MM.1S (cell line): ENCODE results near the gene KIF17.
A peak's percentile ranks its signal among the peaks of the same experiment; 100 is the strongest.

Experiments
- DNase-seq: peaks from one replicate; pipeline ENCODE4 v3.0.0-alpha.2; 2015
- H2AFZ ChIP-seq: fragments of 300-600 bp; sonication (generic); 2 replicates; pipeline ENCODE4 v1.6.0; 2016; ENCODE audit warnings: antibody characterized with exemption, low read length
- H3F3A ChIP-seq: fragments of 300-600 bp; sonication (generic); 2 replicates; pipeline ENCODE4 v1.6.1; 2016; ENCODE audit warnings: mild to moderate bottlenecking, antibody characterized with exemption, low read length, moderate library complexity, mixed read lengths; ENCODE audit not compliant: insufficient read depth
- H3K27ac ChIP-seq: fragments of 300-600 bp; sonication (generic); 2 replicates; pipeline ENCODE4 v1.5.1; 2016; ENCODE audit warnings: mild to moderate bottlenecking, low read length
- H3K27me3 ChIP-seq: fragments of 300-600 bp; sonication (generic); replicated peaks from 2 replicates; pipeline ENCODE4 v1.6.0; 2016; ENCODE audit warnings: low read length; ENCODE audit not compliant: insufficient read depth
- H3K36me3 ChIP-seq: fragments of 300-600 bp; sonication (generic); replicated peaks from 2 replicates; pipeline ENCODE4 v1.6.1; 2016; ENCODE audit warnings: mild to moderate bottlenecking, low read length, mixed read lengths; ENCODE audit not compliant: insufficient read depth
- H3K4me1 ChIP-seq: fragments of 300-600 bp; sonication (generic); 2 replicates; pipeline ENCODE4 v1.6.1; 2016; ENCODE audit warnings: low read length, mixed read lengths
- H3K4me2 ChIP-seq: fragments of 300-600 bp; sonication (generic); 2 replicates; pipeline ENCODE4 v1.6.0; 2016; ENCODE audit warnings: low read depth, low read length
- H3K4me3 ChIP-seq: fragments of 300-600 bp; sonication (generic); 2 replicates; pipeline ENCODE4 v1.5.1; 2016; ENCODE audit warnings: low read length, mixed read lengths
- H3K79me2 ChIP-seq: fragments of 300-600 bp; sonication (generic); 2 replicates; pipeline ENCODE4 v1.6.1; 2016; ENCODE audit warnings: mixed run types, low read length, mixed read lengths
- H3K9ac ChIP-seq: fragments of 300-600 bp; sonication (generic); 2 replicates; pipeline ENCODE4 v1.6.1; 2016; ENCODE audit warnings: low read length, mixed read lengths
- H3K9me2 ChIP-seq: fragments of 300-600 bp; sonication (generic); replicated peaks from 2 replicates; pipeline ENCODE4 v1.6.1; 2016; ENCODE audit warnings: mild to moderate bottlenecking, low read length, mixed read lengths; ENCODE audit not compliant: insufficient read depth
- H3K9me3 ChIP-seq: fragments of 300-600 bp; sonication (generic); replicated peaks from 2 replicates; pipeline ENCODE4 v1.6.1; 2016; ENCODE audit warnings: mild to moderate bottlenecking, low read length, mixed read lengths; ENCODE audit not compliant: insufficient read depth
- H4K20me1 ChIP-seq: fragments of 300-600 bp; sonication (generic); 2 replicates; pipeline ENCODE4 v1.6.1; 2016; ENCODE audit warnings: mild to moderate bottlenecking, low read length, moderate library complexity, mixed read lengths; ENCODE audit not compliant: insufficient read depth
- EZH2 ChIP-seq: fragments of 300-600 bp; sonication (generic); optimal IDR thresholded peaks from 2 replicates; pipeline ENCODE3; 2017; ENCODE audit warnings: low read depth, mild to moderate bottlenecking, antibody characterized with exemption, low read length, mixed read lengths
- EZH2phosphoT487 ChIP-seq: fragments of 300-600 bp; sonication (generic); IDR thresholded peaks from 2 replicates; pipeline ENCODE4 v1.6.1; 2018; ENCODE audit warnings: antibody characterized with exemption, low read length
- TF ChIP-seq, protein P1 (sequence below): fragments of 300-600 bp; sonication (generic); IDR thresholded peaks from 2 replicates; pipeline ENCODE4 v1.5.1; 2016; ENCODE audit warnings: antibody characterized with exemption, low read length, mixed read lengths

KIF17 gene

DNA sequence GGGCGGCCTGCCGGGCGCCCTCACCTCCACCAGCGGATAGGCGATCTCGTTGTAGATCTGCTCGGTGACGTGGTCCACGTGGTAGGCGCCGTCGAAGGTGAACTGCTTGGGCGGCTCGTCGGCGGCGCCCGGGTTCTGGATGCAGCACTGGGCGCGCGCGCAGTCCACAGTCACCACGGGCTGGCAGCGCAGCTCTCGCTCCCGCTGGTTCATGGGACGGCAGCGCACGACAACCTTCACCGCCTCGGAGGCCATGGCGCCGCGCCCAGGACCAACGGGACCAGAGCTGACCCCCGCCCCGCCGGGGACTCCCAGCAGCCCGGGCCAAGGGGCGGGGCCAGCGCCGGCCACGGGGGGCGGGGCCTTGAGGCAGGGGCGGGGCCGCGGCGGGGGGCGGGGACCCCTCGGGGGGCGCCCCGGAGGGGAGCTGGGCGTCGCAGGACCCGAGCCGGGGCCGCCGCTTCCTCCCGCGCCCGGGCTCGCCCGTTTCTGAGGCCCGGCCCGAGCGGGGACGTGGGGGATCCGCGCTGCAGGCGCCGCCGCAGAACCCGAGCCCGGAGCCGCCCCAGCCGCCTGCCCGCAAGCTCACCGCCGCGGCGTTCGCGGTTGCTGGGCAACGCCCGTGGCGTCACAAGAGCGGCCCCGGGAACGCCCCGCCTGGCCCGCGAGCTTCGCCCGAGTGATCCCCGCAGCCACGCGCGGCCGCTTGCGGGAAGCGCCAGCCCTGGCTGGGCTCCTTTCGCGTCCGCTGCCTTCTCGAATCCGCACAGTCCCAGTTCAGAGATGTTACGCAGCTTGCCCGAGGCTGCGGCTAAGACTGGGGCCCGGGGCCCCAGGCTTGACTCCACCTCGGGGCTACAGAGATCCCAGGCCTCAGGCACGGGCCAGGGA is at the start of gene KIF17:
KIF17 (minus strand) TSS at position 556 of the 891 bp plus-strand sequence; CDS start at position 255, 301 bp downstream.
- no peaks in the 10 kb centered on the region for H3F3A ChIP-seq
- H3K4me1 ChIP-seq, result no peaks in the 10 kb centered on the region
- no peak within 1 kb of the TSS for H3K27ac ChIP-seq
- no peak within 1 kb of the TSS for H3K9ac ChIP-seq
- H2AFZ ChIP-seq, result no peak within 1 kb of the TSS
- no peak for TF ChIP-seq EZH2
- no peak for TF ChIP-seq EZH2phosphoT487
- TF ChIP-seq, protein P1, sequence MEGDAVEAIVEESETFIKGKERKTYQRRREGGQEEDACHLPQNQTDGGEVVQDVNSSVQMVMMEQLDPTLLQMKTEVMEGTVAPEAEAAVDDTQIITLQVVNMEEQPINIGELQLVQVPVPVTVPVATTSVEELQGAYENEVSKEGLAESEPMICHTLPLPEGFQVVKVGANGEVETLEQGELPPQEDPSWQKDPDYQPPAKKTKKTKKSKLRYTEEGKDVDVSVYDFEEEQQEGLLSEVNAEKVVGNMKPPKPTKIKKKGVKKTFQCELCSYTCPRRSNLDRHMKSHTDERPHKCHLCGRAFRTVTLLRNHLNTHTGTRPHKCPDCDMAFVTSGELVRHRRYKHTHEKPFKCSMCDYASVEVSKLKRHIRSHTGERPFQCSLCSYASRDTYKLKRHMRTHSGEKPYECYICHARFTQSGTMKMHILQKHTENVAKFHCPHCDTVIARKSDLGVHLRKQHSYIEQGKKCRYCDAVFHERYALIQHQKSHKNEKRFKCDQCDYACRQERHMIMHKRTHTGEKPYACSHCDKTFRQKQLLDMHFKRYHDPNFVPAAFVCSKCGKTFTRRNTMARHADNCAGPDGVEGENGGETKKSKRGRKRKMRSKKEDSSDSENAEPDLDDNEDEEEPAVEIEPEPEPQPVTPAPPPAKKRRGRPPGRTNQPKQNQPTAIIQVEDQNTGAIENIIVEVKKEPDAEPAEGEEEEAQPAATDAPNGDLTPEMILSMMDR, result no peak
- no peaks in the 10 kb centered on the region for H3K79me2 ChIP-seq
- peak within 1 kb of the TSS; percentile 22; the same call in 1 of the 2 replicates for H3K4me3 ChIP-seq
- H4K20me1 ChIP-seq, result no peaks in the 10 kb centered on the region
- no peaks in the 10 kb centered on the region for H3K9me3 ChIP-seq
- H3K4me2 ChIP-seq, result peak within 1 kb of the TSS; percentile 66; the same call in 1 of the 2 replicates
- no peaks in the 10 kb centered on the region for H3K36me3 ChIP-seq
- no peaks in the 10 kb centered on the region for H3K9me2 ChIP-seq
- peaks cover 74% of the 10 kb centered on the region for H3K27me3 ChIP-seq
- DNase-seq, result peak; percentile 64

DNA sequence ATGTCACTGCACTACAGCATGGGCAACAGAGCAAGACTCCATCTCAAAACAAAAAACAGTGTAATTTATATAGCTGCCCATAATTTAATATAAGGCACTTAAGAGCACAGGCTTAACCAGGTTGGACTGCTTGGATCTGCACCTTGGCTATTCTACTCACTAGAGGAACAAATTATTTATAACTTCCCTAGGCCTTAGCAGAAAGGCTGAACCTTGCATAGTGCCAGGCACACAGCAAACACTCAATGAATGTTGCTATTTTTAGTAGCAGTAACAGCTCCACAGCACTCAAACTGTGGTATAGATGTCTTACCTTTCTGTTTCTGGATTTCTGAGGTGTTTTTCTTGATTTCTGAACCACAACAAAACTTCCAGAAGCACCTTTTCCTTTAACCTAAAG is 49.5 kb upstream of the KIF17 start:
- Histone ChIP-seq H3F3A (no peaks in the 10 kb centered on the region), H3K36me3 (peaks cover 10% of the 10 kb centered on the region), H3K9me3 (no peaks in the 10 kb centered on the region), H4K20me1 (no peaks in the 10 kb centered on the region), H3K9ac (no peak overlapping the region), H3K27ac (no peak overlapping the region), H2AFZ (no peak overlapping the region), H3K79me2 (peaks cover under 1% of the 10 kb centered on the region), H3K27me3 (no peaks in the 10 kb centered on the region), H3K4me1 (no peaks in the 10 kb centered on the region), H3K9me2 (no peaks in the 10 kb centered on the region), H3K4me3 (no peak overlapping the region), H3K4me2 (no peak overlapping the region)
- no peak for TF ChIP-seq EZH2
- DNase-seq, result no peak

DNA sequence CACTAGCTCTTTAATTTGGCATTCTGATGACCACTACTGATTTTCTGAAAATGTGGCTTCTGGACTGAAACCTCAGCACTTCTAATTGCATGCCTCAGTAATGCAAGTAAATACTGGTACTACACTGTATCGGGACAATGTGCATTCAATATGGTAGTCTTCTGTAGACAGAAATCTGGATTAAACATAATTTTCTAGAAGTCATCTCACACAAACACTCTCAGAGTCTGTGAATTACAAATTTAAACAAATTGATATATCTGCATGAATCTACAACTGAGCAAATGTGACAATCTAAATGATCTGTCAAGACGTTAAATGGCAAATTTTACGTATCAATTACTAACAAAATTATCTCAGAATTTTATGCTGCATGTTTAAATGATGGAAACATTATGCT is 45.6 kb upstream of the KIF17 start:
- no peaks in the 10 kb centered on the region for H3F3A ChIP-seq

More for the DNA sequence above, 45.6 kb upstream of the KIF17 start:
- H3K27me3 ChIP-seq, result no peaks in the 10 kb centered on the region
- H3K9me3 ChIP-seq, result no peaks in the 10 kb centered on the region
- H2AFZ ChIP-seq, result no peak overlapping the region
- TF ChIP-seq EZH2, result no peak
- TF ChIP-seq, protein P1, result no peak
- no peak for TF ChIP-seq EZH2phosphoT487
- no peak overlapping the region for H3K4me2 ChIP-seq
- H3K4me3 ChIP-seq, result no peak overlapping the region
- no peaks in the 10 kb centered on the region for H3K79me2 ChIP-seq
- no peak overlapping the region for H3K27ac ChIP-seq
- H4K20me1 ChIP-seq, result no peaks in the 10 kb centered on the region
- no peaks in the 10 kb centered on the region for H3K9me2 ChIP-seq
- no peak overlapping the region for H3K9ac ChIP-seq
- DNase-seq, result no peak
- no peaks in the 10 kb centered on the region for H3K4me1 ChIP-seq
- H3K36me3 ChIP-seq, result peaks cover 9% of the 10 kb centered on the region
